ENCODE results near the gene TMCO5A.
"Not testable (repeated sequence)": the region's sequence is repeated elsewhere in the genome, so short reads cannot be mapped to it uniquely, and the experiment has no call there.

Gene TMCO5A

DNA sequence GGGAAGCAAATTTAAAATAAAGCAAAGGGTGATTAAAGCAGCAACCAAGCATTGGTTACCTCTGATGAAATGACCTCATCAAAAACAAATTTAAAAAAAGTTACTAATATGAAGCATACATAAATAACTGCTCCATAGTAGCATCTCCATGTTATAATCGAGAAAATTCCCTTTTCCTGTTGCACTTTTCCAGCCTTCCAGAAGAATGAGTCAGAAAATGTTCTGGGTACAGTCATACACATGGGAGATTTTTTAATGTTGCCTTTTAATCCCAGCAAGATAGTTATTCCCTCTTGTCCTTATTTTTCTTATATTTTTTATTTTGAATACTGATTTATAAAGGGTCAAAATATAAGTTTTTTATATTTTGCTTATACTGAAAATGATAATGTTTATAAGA lies 2.6 kb upstream of the TMCO5A start:
- TF ChIP-seq, protein P1, sequence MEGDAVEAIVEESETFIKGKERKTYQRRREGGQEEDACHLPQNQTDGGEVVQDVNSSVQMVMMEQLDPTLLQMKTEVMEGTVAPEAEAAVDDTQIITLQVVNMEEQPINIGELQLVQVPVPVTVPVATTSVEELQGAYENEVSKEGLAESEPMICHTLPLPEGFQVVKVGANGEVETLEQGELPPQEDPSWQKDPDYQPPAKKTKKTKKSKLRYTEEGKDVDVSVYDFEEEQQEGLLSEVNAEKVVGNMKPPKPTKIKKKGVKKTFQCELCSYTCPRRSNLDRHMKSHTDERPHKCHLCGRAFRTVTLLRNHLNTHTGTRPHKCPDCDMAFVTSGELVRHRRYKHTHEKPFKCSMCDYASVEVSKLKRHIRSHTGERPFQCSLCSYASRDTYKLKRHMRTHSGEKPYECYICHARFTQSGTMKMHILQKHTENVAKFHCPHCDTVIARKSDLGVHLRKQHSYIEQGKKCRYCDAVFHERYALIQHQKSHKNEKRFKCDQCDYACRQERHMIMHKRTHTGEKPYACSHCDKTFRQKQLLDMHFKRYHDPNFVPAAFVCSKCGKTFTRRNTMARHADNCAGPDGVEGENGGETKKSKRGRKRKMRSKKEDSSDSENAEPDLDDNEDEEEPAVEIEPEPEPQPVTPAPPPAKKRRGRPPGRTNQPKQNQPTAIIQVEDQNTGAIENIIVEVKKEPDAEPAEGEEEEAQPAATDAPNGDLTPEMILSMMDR (IDR thresholded peaks at IDR 0.05; ENCODE audit: low read depth, low read length), result no peak
- H3K4me3 ChIP-seq (ENCODE audit: low read depth, low read length), result no peak overlapping the region

DNA sequence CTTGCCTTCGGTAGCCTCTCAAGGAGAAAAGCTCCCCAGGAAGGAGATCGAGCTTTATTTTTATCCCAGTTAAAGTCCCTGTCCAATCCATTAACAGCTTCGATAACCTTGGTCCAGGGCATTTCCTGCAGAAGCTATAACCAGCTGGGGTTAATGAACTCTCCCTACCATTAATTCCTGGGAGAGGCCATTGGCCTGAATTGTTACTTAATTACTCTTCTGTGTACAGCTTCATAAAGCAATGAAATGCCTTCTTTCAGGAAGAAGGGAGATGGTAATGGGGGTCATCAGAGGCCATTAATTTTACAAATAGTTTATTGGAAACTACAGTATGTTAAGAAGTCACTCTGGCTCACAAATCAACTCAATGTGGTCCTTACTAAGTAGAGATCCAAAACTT lies 1.9 kb upstream of the TMCO5A start:
- H3K4me3 ChIP-seq (ENCODE audit: low read depth, low read length), result no peak overlapping the region
- TF ChIP-seq, protein P1 (IDR thresholded peaks at IDR 0.05; ENCODE audit: low read depth, low read length), result no peak

DNA sequence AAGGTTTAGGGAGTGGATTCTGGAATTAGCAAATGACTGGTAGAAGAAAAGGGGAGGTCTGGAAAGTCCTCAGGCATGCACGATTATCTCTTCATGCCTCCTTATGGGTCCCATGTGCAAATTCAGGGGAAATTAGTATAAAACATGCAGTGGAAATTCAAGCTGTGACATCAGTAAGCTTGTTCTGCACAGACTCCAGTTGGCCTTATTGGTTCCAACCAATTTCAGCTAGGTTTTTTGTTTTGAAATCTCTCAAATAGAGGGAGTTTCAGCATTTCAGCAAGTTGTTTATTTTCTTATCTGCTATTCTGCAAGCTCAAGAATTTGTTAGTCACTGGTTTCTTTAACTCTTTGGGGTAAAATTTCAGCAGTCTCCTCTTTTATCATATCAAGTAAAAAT lies 774 bp upstream of the TMCO5A start:
- TF ChIP-seq, protein P1 (IDR thresholded peaks at IDR 0.05; ENCODE audit: low read depth, low read length), result no peak

DNA sequence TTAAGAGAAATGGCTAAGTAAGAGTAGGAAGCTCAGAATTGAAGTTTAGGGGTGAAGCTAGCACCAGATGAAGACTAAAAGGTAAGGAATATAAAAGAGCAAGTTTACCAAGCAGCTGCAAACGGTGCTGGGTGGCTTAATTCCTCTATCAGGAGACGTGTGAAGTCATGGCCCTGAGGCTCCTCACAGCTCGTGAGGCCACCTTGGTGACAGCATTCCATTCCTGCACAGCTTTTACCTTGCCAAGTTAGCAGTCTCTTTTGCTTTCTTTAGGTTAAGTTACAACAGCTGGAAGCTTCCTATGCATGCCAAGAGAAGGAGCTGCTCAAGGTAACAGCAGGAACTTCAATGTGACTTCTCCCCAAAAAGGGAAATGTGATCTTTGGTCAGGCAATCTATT lies 6.4 kb downstream of the TMCO5A start:
- H3K4me3 ChIP-seq (ENCODE audit: low read depth, low read length), result no peak overlapping the region
- TF ChIP-seq, protein P1 (IDR thresholded peaks at IDR 0.05; ENCODE audit: low read depth, low read length), result no peak

More for the DNA sequence above, 774 bp upstream of the TMCO5A start:
- no peak overlapping the region for H3K4me3 ChIP-seq (ENCODE audit: low read depth, low read length)

DNA sequence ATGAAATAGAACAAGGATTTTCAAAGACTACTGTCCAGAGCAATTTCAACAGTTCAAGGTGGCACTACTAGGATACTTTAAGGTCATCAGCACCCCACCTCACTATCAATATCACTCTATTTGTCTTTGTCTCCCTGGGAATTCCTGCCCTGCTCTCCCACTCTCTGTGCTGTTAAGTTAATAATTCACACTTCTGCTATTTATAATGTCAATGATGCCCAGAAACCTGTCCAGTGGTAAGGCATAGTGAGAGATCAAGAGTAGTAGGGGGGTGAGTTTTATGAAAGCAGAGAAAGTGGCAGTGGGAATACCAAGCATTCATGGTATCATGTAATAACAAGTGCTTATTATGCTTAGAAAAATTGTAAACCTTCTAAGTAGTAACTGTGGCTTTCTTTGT lies 7.3 kb downstream of the TMCO5A start:
- TF ChIP-seq, protein P1 (IDR thresholded peaks at IDR 0.05; ENCODE audit: low read depth, low read length), result no peak
- H3K4me3 ChIP-seq (ENCODE audit: low read depth, low read length), result no peak overlapping the region

DNA sequence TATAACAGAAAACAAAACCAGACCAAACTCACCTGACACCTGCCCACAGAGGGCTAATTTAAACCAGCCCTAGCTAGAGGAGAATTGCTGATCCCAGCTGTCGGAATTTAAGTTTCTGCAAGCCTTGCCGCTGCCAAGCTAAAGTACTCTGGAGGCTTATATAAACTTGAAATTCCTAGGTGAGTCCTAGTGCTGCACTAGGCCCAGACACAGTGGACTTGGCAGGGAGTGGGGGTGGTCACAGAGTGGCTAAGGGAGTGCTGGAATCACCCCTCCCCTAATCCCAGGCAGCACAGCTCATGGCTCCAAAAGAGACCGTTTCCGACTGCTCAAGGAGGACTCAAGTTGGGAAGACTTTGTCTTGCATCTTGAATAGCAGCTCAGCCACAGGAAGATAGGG lies 17.6 kb downstream of the TMCO5A start:
- TF ChIP-seq, protein P1 (IDR thresholded peaks at IDR 0.05; ENCODE audit: low read depth, low read length), result no peak
- no peak overlapping the region for H3K4me3 ChIP-seq (ENCODE audit: low read depth, low read length)

DNA sequence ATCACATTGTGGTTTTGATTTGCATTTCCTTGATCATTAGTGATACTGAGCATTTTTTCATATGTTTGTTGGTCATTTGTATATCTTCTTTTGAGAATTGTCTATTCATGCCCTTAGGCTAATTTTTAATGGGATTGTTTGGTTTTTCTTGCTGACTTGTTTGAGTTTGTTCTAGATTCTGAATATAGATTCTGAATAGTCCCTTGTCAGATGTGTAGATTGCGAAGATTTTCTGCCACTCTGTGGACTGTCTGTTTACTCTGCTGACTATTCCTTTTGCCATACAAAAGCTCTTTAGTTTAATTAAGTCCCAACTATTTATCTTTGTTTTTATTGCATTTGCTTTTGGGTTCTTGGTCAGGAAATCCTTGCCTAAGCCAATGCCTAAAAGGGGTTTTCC lies 26.3 kb downstream of the TMCO5A start:
- H3K4me3 ChIP-seq (ENCODE audit: low read depth, low read length), result not testable (repeated sequence)

DNA sequence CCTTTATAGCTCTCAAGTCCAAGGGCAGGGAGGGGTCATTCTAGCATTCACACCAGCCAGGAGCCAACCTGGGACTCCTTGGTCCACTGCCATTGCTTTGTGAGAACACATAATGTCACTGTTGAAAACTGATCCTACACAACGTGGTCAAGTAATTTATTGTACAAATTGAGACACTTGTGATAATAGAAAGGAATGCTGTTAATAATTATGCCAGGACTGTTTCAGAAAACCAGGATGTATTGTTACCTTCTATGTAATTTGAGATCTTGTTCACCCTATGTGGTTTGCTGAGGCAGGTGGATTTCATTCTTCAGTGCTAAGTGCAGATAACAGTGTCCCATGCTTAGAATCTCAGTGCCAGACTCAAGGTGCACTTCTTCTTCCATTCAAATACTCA lies 33.3 kb downstream of the TMCO5A start:
- TF ChIP-seq, protein P1 (IDR thresholded peaks at IDR 0.05; ENCODE audit: low read depth, low read length), result no peak
- no peak overlapping the region for H3K4me3 ChIP-seq (ENCODE audit: low read depth, low read length)

All from WI38 (cell line).